Peyer's patch (tissue), 4 donors: ENCODE measurements around the gene HAO2.

Experiments used
- POLR2A ChIP-seq, 2 donors: fragments of 450-650 bp; IDR thresholded peaks; one replicate each; pipeline ENCODE4 v1.5.1; 2017; ENCODE audit warnings: antibody characterized with exemption in 2 of 2, mild to moderate bottlenecking in 2 of 2, moderate library complexity in 2 of 2
- TF ChIP-seq, protein P1 (sequence below), 6 experiments: fragments of 450-650 bp in 4 of 6; fragments of 200-600 bp in 2 of 6; sonication (generic) in 1 of 6; IDR thresholded peaks; one replicate each; pipeline ENCODE4 v1.5.1; 2017 to 2019; ENCODE audit warnings: antibody characterized with exemption in 6 of 6, mild to moderate bottlenecking in 3 of 6, moderate library complexity in 1 of 6

DNA sequence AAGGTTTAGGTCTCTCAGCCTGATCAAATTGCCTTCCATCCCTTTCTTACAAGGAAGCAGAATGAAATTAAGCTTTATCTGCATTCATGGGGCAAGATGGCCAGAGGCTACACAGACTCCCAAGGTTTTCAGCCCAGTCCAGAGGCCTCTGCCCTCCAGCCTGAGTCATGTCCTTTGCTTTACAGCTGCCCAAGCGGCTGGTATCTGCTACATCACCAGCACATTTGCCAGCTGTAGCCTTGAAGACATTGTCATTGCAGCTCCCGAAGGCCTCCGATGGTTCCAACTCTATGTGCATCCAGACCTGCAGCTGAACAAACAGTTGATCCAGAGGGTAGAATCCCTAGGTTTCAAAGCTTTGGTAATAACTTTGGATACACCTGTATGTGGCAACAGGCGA is 16.0 kb downstream of the HAO2 start:
- TF ChIP-seq, protein P1, sequence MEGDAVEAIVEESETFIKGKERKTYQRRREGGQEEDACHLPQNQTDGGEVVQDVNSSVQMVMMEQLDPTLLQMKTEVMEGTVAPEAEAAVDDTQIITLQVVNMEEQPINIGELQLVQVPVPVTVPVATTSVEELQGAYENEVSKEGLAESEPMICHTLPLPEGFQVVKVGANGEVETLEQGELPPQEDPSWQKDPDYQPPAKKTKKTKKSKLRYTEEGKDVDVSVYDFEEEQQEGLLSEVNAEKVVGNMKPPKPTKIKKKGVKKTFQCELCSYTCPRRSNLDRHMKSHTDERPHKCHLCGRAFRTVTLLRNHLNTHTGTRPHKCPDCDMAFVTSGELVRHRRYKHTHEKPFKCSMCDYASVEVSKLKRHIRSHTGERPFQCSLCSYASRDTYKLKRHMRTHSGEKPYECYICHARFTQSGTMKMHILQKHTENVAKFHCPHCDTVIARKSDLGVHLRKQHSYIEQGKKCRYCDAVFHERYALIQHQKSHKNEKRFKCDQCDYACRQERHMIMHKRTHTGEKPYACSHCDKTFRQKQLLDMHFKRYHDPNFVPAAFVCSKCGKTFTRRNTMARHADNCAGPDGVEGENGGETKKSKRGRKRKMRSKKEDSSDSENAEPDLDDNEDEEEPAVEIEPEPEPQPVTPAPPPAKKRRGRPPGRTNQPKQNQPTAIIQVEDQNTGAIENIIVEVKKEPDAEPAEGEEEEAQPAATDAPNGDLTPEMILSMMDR (IDR thresholded peaks at IDR 0.05): no peak
- no peak for TF ChIP-seq POLR2A (IDR thresholded peaks at IDR 0.05)
